ENCODE results near the gene IFI16. TPM values are rescaled to one million over a fixed set of nuclear protein-coding genes. Genes with fewer than 3 reads are reported as not detected.

Gene IFI16
- total RNA-seq, 4 donors from 2014 or later = 46.1 to 154 (median 96.9) TPM

DNA sequence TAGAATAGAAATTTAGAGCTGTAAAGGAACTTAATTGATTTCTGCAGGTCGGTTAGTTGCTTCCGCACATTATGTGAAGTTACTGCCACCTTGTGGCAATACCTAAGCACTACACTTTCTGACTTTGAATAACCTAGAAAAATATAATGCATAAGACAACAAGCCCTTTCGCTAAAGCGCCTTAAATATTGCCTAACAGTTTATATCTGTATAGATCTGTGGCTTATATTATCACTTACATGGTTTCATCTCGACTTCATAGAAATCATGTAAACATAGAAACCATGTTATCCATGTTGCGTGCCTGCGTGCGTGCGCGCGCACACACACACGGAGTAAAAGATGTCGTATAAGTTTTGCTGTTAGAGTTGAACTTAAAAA lies 10.9 kb upstream of the IFI16 start:
- Histone ChIP-seq H3K9me3 (no peaks in the 10 kb centered on the region), H3K27me3 (no peaks in the 10 kb centered on the region), H3K4me3 (peak overlapping the region; percentile 24 to 66 (median 46)), H3K27ac (peak overlapping the region; percentile 77 to 93 (median 90)), H3K4me1 (peaks cover 0 to 47% (median 7%) of the 10 kb centered on the region in 3 donors), H3K36me3 (no peaks in the 10 kb centered on the region)
- intact Hi-C loops (cut with DNase I) = loop anchor here (10.0 kb wide), 1 partner anchor 794 kb away; no protein-coding TSS in a partner anchor
- TF ChIP-seq, protein P1, sequence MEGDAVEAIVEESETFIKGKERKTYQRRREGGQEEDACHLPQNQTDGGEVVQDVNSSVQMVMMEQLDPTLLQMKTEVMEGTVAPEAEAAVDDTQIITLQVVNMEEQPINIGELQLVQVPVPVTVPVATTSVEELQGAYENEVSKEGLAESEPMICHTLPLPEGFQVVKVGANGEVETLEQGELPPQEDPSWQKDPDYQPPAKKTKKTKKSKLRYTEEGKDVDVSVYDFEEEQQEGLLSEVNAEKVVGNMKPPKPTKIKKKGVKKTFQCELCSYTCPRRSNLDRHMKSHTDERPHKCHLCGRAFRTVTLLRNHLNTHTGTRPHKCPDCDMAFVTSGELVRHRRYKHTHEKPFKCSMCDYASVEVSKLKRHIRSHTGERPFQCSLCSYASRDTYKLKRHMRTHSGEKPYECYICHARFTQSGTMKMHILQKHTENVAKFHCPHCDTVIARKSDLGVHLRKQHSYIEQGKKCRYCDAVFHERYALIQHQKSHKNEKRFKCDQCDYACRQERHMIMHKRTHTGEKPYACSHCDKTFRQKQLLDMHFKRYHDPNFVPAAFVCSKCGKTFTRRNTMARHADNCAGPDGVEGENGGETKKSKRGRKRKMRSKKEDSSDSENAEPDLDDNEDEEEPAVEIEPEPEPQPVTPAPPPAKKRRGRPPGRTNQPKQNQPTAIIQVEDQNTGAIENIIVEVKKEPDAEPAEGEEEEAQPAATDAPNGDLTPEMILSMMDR (IDR thresholded peaks at IDR 0.05) = peak; percentile 86 to 96 (median 92)
- TF ChIP-seq POLR2A (IDR thresholded peaks at IDR 0.05) = no peak
- no peak for DNase-seq
- 20 to 21% methylated on average over 13 of the region's 13 CpGs for WGBS, 2 donors

DNA sequence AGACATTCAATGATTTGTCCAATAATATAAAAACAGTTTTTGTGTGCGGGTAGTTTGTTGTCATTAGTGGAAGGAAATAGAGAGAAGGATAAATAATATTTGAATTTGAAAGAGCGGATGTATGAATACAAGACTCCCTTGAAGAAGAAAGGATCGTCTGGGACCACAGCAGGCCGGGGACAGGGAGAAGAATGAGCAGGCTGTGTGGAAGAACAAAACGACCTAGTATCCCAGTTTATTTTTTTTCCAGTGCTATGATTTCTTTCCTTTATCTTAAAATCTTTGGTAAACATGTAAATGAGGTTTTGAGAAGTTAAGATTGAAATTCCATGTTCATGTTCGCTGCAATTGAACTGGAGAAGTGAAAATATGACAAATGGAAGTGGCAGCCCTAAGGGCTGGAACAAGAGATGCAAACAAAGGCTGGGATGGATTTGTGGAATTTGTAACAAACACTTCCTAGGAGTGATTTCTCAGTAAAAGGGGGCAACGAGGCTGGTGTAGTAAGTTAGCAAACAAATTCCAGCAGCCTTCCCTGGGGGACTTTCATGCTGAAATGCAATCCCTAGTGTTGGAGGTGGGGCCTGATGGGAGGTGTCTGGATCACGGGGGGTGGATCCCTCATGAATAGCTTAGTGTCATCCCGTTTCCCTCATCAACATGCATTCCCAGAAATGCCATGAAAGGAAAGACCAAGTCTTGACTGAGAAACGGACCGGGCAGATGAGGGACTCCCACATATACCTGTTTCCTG lies 10.2 kb upstream of the IFI16 start:
- peak in 2 of 4 donors; percentile 62 to 79 for TF ChIP-seq POLR2A (IDR thresholded peaks at IDR 0.05)
- TF ChIP-seq, protein P1 (IDR thresholded peaks at IDR 0.05) = no peak
- intact Hi-C loops (cut with DNase I) = loop anchor here (10.0 kb wide), 1 partner anchor 795 kb away; no protein-coding TSS in a partner anchor
- Histone ChIP-seq H3K36me3 (no peaks in the 10 kb centered on the region), H3K4me1 (peaks cover 0 to 47% (median 7%) of the 10 kb centered on the region in 3 donors), H3K9me3 (no peaks in the 10 kb centered on the region), H3K27me3 (no peaks in the 10 kb centered on the region), H3K4me3 (peak overlapping the region; percentile 24 to 66 (median 46)), H3K27ac (peak overlapping the region; percentile 77 to 93 (median 90))
- no peak for DNase-seq
- 8 to 16% methylated on average over 11 of the region's 11 CpGs for WGBS, 2 donors

DNA sequence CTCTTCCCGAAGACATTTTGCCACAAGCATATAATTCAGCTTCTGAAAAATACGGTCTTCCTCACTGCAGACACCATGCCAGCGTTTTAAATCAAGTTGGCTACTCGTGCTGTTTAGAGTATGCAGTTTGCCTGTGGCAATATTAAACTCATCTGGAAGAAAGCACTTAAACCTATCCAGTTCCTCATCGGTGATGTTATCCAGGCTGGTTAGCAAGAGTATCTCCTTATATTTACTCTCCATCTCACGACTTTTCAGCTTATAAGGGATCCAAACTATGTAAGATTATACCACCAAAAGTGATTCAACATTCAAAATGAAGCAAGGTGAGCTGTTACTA lies 9.7 kb upstream of the IFI16 start:
- no peaks in the 10 kb centered on the region for H3K9me3 ChIP-seq
- H3K27ac ChIP-seq = peak overlapping the region; percentile 77 to 93 (median 90)
- TF ChIP-seq POLR2A (IDR thresholded peaks at IDR 0.05) = no peak
- TF ChIP-seq, protein P1 (IDR thresholded peaks at IDR 0.05) = no peak
- intact Hi-C loops (cut with DNase I) = no loop called here
- peaks cover 0 to 50% (median 8%) of the 10 kb centered on the region in 3 donors for H3K4me1 ChIP-seq
- H3K27me3 ChIP-seq = no peaks in the 10 kb centered on the region
- 17 to 23% methylated on average over 6 of the region's 6 CpGs for WGBS, 2 donors
- no peak for DNase-seq
- H3K4me3 ChIP-seq = peak overlapping the region; percentile 22 to 66 (median 46)
- no peaks in the 10 kb centered on the region for H3K36me3 ChIP-seq

DNA sequence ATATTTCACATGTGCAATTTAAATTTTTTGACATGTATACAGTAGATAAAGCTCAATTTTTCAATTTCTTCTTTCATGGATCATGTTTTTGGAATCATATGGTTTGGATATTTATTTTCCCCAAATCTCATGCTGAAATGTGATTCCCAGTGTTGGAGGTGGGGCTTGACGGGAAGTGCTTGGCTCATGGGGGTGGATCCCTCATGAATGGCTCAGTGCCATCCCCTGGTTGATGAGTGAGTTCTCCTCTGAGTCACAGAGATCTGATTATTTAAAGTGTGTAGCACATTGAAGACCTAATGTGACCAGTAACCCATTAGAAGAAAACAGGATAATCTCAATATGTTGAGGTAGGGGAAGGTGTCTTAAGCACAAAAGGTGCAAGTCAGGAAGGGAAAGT lies 9.1 kb upstream of the IFI16 start:
- Histone ChIP-seq H3K27ac (peak overlapping the region; percentile 77 to 93 (median 90)), H3K4me3 (peak overlapping the region; percentile 22 to 66 (median 46)), H3K9me3 (no peaks in the 10 kb centered on the region), H3K4me1 (peaks cover 0 to 56% (median 14%) of the 10 kb centered on the region in 3 donors), H3K36me3 (no peaks in the 10 kb centered on the region), H3K27me3 (no peaks in the 10 kb centered on the region)
- WGBS, 2 donors = 0 to 45% methylated on average over 1 of the region's 1 CpG
- DNase-seq = no peak
- intact Hi-C loops (cut with DNase I) = no loop called here
- TF ChIP-seq POLR2A (IDR thresholded peaks at IDR 0.05) = no peak
- TF ChIP-seq, protein P1 (IDR thresholded peaks at IDR 0.05) = no peak

DNA sequence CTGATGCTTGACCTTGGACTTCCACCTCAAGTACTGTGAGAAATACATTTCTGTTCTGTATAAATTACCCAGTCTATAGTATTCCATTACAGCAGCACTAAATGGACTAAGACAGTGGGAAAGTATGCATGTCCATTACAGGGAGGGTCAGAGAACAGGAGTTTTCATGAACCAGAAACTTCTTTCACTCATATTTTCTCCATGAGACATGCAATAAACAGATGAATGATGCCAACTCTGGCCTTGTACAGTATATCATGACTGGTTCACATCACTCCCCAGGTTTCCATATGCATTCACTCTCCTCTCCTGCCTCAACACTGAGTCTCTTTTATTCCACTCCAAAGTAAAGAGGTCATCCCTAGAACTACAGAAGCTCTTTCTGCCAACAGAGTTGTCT lies 4.5 kb upstream of the IFI16 start:
- intact Hi-C loops (cut with DNase I) = no loop called here
- Histone ChIP-seq H3K9me3 (no peaks in the 10 kb centered on the region), H3K4me3 (no peak overlapping the region), H3K27ac (peak overlapping the region in 3 of 4 donors; percentile 34 to 79 (median 63)), H3K27me3 (no peaks in the 10 kb centered on the region), H3K4me1 (peaks cover 0 to 57% (median 25%) of the 10 kb centered on the region in 3 donors), H3K36me3 (no peaks in the 10 kb centered on the region)
- no peak for DNase-seq
- no peak for TF ChIP-seq POLR2A (IDR thresholded peaks at IDR 0.05)
- TF ChIP-seq, protein P1 (IDR thresholded peaks at IDR 0.05) = no peak

Measured in esophagus squamous epithelium (tissue), 5 donors.